HepG2 (cell line): ENCODE data around the gene MID2. TPM values are rescaled to one million over a fixed set of nuclear protein-coding genes. Genes with fewer than 3 reads are reported as not detected.

Experiments
- ATAC-seq: fragments of 200-7000 bp; cut with Tn5 transposase; 3 replicates; pipeline ENCODE4 v1.9.1; 2020; ENCODE audit warnings: mild to moderate bottlenecking, moderate library complexity
- BruUV-seq: library from RNA; stranded (reverse); fragments of 400-500 nt; replicated peaks from 2 replicates; lab custom pipeline; 2021; lab: Mats Ljungman, UMichigan
- CTCF ChIA-PET: fragments of 300-600 bp; formaldehyde crosslinking; extraction: SDS; loops from one replicate; lab custom pipeline; 2021; ENCODE audit warnings: low total read pairs, inconsistent platforms, low intra/inter-chr PET ratio; lab: Yijun Ruan, JAX
- POLR2A ChIA-PET: fragments of 350-600 bp; sonication (Branson Sonifier 250); formaldehyde crosslinking; loops from one replicate; lab custom pipeline; 2020; ENCODE audit warnings: antibody characterized with exemption, inconsistent platforms; lab: Yijun Ruan, JAX
- DNase-seq: peaks from one replicate; pipeline ENCODE4 v3.0.0-alpha.2; 2015; ENCODE audit warnings: low spot score
- FAIRE-seq: peaks from 3 replicates; lab custom pipeline; 2011; peaks lifted over from hg19 to GRCh38; lab: Jason Lieb, UNC
- H2AFZ ChIP-seq: one replicate; pipeline ENCODE4 v1.6.1; 2011; ENCODE audit warnings: low read length, inconsistent platforms
- H3K27ac ChIP-seq: fragments of 300-600 bp; 3 replicates; pipeline ENCODE4 v1.8.0; 2011; ENCODE audit warnings: mixed run types, mild to moderate bottlenecking, mixed read lengths, low read length, inconsistent platforms; ENCODE audit not compliant: insufficient read depth; ENCODE audit errors: extremely low read length
- H3K27me3 ChIP-seq, 2 experiments: fragments of 200-600 bp in 1 of 2; 2 replicates in 1 of 2; 3 replicates in 1 of 2; pipeline versions ENCODE4 v1.6.0 to v1.8.0; 2011; ENCODE audit warnings: low read length in 2 of 2, mild to moderate bottlenecking in 2 of 2, moderate library complexity in 2 of 2, inconsistent platforms in 1 of 2; ENCODE audit not compliant: insufficient read depth in 2 of 2, control insufficient read depth in 1 of 2
- H3K36me3 ChIP-seq, 2 experiments: fragments of 200-600 bp in 1 of 2; replicated peaks in 1 of 2; 2 replicates in 1 of 2; 3 replicates in 1 of 2; pipeline versions ENCODE4 v1.5.1 to v1.8.0; 2011; ENCODE audit warnings: low read length in 2 of 2, inconsistent platforms in 1 of 2; ENCODE audit not compliant: insufficient read depth in 2 of 2, control insufficient read depth in 1 of 2
- H3K4me1 ChIP-seq: 2 replicates; pipeline ENCODE4 v1.5.1; 2012; ENCODE audit warnings: low read length, inconsistent platforms; ENCODE audit not compliant: insufficient read depth
- H3K4me2 ChIP-seq: 2 replicates; pipeline ENCODE4 v1.6.0; 2011; ENCODE audit warnings: low read depth, low read length, inconsistent platforms
- H3K4me3 ChIP-seq, 3 experiments: fragments of 200-600 bp in 1 of 3; sonication (generic), shearing (Covaris generic) in 1 of 3; replicated peaks in 1 of 3; 2 replicates each; pipeline ENCODE4 v1.5.1; 2011 to 2016; ENCODE audit warnings: low read length in 3 of 3, inconsistent platforms in 2 of 3, low read depth in 2 of 3, mild to moderate bottlenecking in 2 of 3, control low read depth in 1 of 3, mixed read lengths in 1 of 3; ENCODE audit not compliant: insufficient read depth in 1 of 3
- H3K79me2 ChIP-seq: one replicate; pipeline ENCODE4 v1.6.1; 2011; ENCODE audit warnings: low read length, inconsistent platforms; ENCODE audit not compliant: insufficient read depth
- H3K9ac ChIP-seq: 2 replicates; pipeline ENCODE4 v1.6.0; 2011; ENCODE audit warnings: mild to moderate bottlenecking, low read depth, low read length, inconsistent platforms; ENCODE audit not compliant: insufficient read depth
- H3K9me3 ChIP-seq: 2 replicates; pipeline ENCODE4 v1.5.1; 2012; ENCODE audit warnings: mild to moderate bottlenecking, low read length
- H4K20me1 ChIP-seq: 2 replicates; pipeline ENCODE4 v1.6.0; 2011; ENCODE audit warnings: inconsistent platforms, mild to moderate bottlenecking, low read length, moderate library complexity; ENCODE audit not compliant: insufficient read depth
- ERF ChIP-seq: IDR thresholded peaks from 2 replicates; pipeline ENCODE4 v1.6.1; 2018; ENCODE audit warnings: missing biosample characterization, missing genetic modification reagents
- GATA4 ChIP-seq: sonication (generic); IDR thresholded peaks from 2 replicates; pipeline ENCODE4 v1.6.1; 2016; ENCODE audit warnings: antibody characterized with exemption, low read depth, borderline replicate concordance
- KDM5B ChIP-seq: sonication (generic); formaldehyde crosslinking; IDR thresholded peaks from 2 replicates; pipeline ENCODE4 v1.4.0; 2020; ENCODE audit warnings: missing genetic modification reagents, mild to moderate bottlenecking, borderline replicate concordance
- KDM6A ChIP-seq: IDR thresholded peaks from 2 replicates; pipeline ENCODE4 v1.6.1; 2016; ENCODE audit warnings: low read depth
- KLF6 ChIP-seq: IDR thresholded peaks from 2 replicates; pipeline ENCODE4 v1.8.0; 2016; ENCODE audit warnings: missing biosample characterization, missing genetic modification reagents
- MBD4 ChIP-seq: IDR thresholded peaks from 2 replicates; pipeline ENCODE4 v1.6.1; 2012; ENCODE audit warnings: low read length, inconsistent platforms, borderline replicate concordance
- PPARG ChIP-seq: conservative IDR thresholded peaks from 2 replicates; pipeline ENCODE4 v1.6.1; 2016; ENCODE audit warnings: missing biosample characterization, missing genetic modification reagents
- SUZ12 ChIP-seq: fragments of 150-350 bp; IDR thresholded peaks from 2 replicates; pipeline ENCODE4 v1.6.1; 2014; ENCODE audit warnings: low read depth, low read length
- ZNF510 ChIP-seq: sonication (generic); formaldehyde crosslinking; IDR thresholded peaks from 2 replicates; pipeline ENCODE4 v1.4.0; 2020; ENCODE audit warnings: low read depth, mild to moderate bottlenecking, missing genetic modification reagents
- ZNF652 ChIP-seq: IDR thresholded peaks from 2 replicates; pipeline ENCODE4 v1.6.1; 2016; ENCODE audit warnings: low read depth, borderline replicate concordance
- ZSCAN25 ChIP-seq: sonication (generic); formaldehyde crosslinking; IDR thresholded peaks from 2 replicates; pipeline ENCODE4 v1.8.0; 2022; ENCODE audit warnings: mild to moderate bottlenecking, missing genetic modification reagents
- WGBS: methylation state at CpG from one replicate; pipeline ENCODE4 v1.1.6; 2017; ENCODE audit warnings: low lambda C conversion rate; 5-methylcytosine and 5-hydroxymethylcytosine counted together
- in situ Hi-C: cut with HindIII; loops from 2 replicates; pipeline ENCODE4 v1.10.0; 2017; ENCODE audit warnings: low pct_unique_long_range_greater_than_20kb; ENCODE audit not compliant: extremely low pct_ligation_motif_present
- intact Hi-C: fragments of 100-400 bp; cut with micrococcal nuclease; formaldehyde crosslinking; loops from one replicate; pipeline ENCODE4 v1.10.0; 2022; ENCODE audit not compliant: unreplicated experiment
- polyA plus RNA-seq, 8 experiments: library from polyadenylated mRNA; depleted of rRNA in 3 of 8; stranded (reverse) in 7 of 8; unstranded in 1 of 8; fragments of >200 nt; fragmentation: Illumina TruSeq in 4 of 8; extraction: Trizol in 4 of 8; gene quantifications; 2 replicates each; pipeline versions ENCODE4 v1.2.1 to v1.2.3, GENCODE V29; 2011 to 2016; ENCODE audit warnings: low read depth in 4 of 8, missing spikeins in 1 of 8, mixed read lengths in 1 of 8; ENCODE audit not compliant: insufficient read depth in 1 of 8
- total RNA-seq, 5 experiments: library from RNA; depleted of rRNA; stranded (reverse); fragments of >200 nt; fragmentation: Illumina TruSeq; extraction: Trizol; gene quantifications; 2 replicates each; pipeline ENCODE4 v1.2.3, GENCODE V29; 2016; ENCODE audit warnings: low read depth in 1 of 5
- TF ChIP-seq, protein P1 (sequence below): sonication (generic); formaldehyde crosslinking; conservative IDR thresholded peaks from 2 replicates; pipeline ENCODE4 v1.8.1; 2023; ENCODE audit warnings: missing genetic modification reagents
- TF ChIP-seq, protein P2 (sequence below): sonication (generic); formaldehyde crosslinking; IDR thresholded peaks from 2 replicates; pipeline ENCODE4 v1.4.0; 2020; ENCODE audit warnings: missing genetic modification reagents
- TF ChIP-seq, protein P3 (sequence below): sonication (generic); formaldehyde crosslinking; conservative IDR thresholded peaks from 2 replicates; pipeline ENCODE4 v1.4.0; 2020; ENCODE audit warnings: missing genetic modification reagents
- TF ChIP-seq, protein P4 (sequence below): sonication (generic); formaldehyde crosslinking; conservative IDR thresholded peaks from 2 replicates; pipeline ENCODE4 v1.8.0; 2022; ENCODE audit warnings: low read depth, missing genetic modification reagents

The MID2 gene
- total and polyA plus RNA-seq, 2 of the 13 experiments (the other 11 are each of a cell fraction or from before 2014, with no cell fraction given), result 0.05 to 0.09 TPM

DNA sequence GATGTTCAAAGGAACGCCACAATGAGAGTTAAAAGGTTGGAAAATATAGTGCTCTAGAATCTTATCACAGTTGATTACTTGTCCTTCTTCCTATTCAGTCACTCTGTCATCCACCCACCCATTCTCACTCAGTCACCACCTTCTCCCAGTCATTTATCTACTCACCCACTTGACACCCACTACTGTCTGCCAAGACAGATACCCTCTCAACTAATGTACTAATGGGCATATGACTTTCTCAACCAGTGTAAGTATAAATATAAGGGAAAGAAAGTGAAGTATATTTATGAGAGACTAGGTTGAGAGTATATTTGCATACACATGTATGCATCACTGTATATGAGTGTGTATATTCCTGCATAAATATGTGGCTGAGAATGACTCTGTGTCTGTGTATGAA is 20.0 kb downstream of the MID2 start:
- 44% methylated on average over 1 of the region's 1 CpG for WGBS

DNA sequence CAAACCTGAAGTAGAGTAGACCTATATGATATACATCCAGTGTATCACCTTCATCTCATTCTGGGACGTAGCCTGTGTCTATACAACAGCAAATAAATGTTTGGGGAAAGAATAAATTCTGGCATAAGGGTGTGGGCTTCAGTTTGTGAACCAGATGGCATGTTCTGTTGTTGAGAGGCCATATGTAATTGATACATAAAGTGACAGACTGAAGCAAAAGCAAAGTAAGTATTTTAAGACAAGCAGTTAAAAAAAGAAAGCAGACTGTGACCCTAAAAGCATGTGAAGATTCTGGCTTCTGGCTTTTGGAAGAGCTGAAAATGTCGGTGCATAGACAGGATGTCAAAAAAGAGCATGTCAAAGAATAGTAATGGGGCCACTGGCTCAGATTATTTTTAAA is 22.9 kb downstream of the MID2 start:
- H3K4me3 ChIP-seq, result no peak overlapping the region
- no peak overlapping the region for H3K9ac ChIP-seq
- WGBS, result 5% methylated on average over 2 of the region's 2 CpGs
- no peak overlapping the region for H3K27ac ChIP-seq
- no TSS peak for BruUV-seq
- H2AFZ ChIP-seq, result no peak overlapping the region
- H3K27me3 ChIP-seq, result no peaks in the 10 kb centered on the region
- DNase-seq, result no peak
- FAIRE-seq, result no peak
- in situ Hi-C loops (no loop called here), intact Hi-C loops (no loop called here)
- no peaks in the 10 kb centered on the region for H3K4me1 ChIP-seq
- H3K9me3 ChIP-seq, result no peaks in the 10 kb centered on the region
- CTCF ChIA-PET, result no interaction called here
- no peak for ATAC-seq
- H4K20me1 ChIP-seq, result no peaks in the 10 kb centered on the region
- no peaks in the 10 kb centered on the region for H3K36me3 ChIP-seq
- POLR2A ChIA-PET, result no interaction called here
- H3K79me2 ChIP-seq, result no peaks in the 10 kb centered on the region
- no peak overlapping the region for H3K4me2 ChIP-seq
- TF ChIP-seq, protein P1, sequence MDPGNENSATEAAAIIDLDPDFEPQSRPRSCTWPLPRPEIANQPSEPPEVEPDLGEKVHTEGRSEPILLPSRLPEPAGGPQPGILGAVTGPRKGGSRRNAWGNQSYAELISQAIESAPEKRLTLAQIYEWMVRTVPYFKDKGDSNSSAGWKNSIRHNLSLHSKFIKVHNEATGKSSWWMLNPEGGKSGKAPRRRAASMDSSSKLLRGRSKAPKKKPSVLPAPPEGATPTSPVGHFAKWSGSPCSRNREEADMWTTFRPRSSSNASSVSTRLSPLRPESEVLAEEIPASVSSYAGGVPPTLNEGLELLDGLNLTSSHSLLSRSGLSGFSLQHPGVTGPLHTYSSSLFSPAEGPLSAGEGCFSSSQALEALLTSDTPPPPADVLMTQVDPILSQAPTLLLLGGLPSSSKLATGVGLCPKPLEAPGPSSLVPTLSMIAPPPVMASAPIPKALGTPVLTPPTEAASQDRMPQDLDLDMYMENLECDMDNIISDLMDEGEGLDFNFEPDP, result no peak
- TF ChIP-seq SUZ12 (no peak), KLF6 (CRISPR knock-in tag) (no peak), KDM6A (CRISPR knock-in tag) (no peak), ZNF510 (no peak), GATA4 (no peak)
- TF ChIP-seq, protein P2, sequence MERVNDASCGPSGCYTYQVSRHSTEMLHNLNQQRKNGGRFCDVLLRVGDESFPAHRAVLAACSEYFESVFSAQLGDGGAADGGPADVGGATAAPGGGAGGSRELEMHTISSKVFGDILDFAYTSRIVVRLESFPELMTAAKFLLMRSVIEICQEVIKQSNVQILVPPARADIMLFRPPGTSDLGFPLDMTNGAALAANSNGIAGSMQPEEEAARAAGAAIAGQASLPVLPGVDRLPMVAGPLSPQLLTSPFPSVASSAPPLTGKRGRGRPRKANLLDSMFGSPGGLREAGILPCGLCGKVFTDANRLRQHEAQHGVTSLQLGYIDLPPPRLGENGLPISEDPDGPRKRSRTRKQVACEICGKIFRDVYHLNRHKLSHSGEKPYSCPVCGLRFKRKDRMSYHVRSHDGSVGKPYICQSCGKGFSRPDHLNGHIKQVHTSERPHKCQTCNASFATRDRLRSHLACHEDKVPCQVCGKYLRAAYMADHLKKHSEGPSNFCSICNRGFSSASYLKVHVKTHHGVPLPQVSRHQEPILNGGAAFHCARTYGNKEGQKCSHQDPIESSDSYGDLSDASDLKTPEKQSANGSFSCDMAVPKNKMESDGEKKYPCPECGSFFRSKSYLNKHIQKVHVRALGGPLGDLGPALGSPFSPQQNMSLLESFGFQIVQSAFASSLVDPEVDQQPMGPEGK, result no peak
- TF ChIP-seq, protein P3, sequence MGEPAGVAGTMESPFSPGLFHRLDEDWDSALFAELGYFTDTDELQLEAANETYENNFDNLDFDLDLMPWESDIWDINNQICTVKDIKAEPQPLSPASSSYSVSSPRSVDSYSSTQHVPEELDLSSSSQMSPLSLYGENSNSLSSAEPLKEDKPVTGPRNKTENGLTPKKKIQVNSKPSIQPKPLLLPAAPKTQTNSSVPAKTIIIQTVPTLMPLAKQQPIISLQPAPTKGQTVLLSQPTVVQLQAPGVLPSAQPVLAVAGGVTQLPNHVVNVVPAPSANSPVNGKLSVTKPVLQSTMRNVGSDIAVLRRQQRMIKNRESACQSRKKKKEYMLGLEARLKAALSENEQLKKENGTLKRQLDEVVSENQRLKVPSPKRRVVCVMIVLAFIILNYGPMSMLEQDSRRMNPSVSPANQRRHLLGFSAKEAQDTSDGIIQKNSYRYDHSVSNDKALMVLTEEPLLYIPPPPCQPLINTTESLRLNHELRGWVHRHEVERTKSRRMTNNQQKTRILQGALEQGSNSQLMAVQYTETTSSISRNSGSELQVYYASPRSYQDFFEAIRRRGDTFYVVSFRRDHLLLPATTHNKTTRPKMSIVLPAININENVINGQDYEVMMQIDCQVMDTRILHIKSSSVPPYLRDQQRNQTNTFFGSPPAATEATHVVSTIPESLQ (CRISPR knock-in tag), result no peak

More for the DNA sequence above, 20.0 kb downstream of the MID2 start:
- Histone ChIP-seq H2AFZ (no peak overlapping the region), H3K4me1 (no peaks in the 10 kb centered on the region), H4K20me1 (no peaks in the 10 kb centered on the region), H3K27ac (no peak overlapping the region), H3K79me2 (no peaks in the 10 kb centered on the region), H3K9ac (no peak overlapping the region), H3K27me3 (peaks cover 0 to 1% of the 10 kb centered on the region in 2 experiments; a peak in 1 of 5 replicates), H3K4me3 (no peak overlapping the region), H3K36me3 (no peaks in the 10 kb centered on the region), H3K9me3 (no peaks in the 10 kb centered on the region), H3K4me2 (no peak overlapping the region)
- no peak for DNase-seq
- ATAC-seq, result no peak
- no TSS peak for BruUV-seq
- CTCF ChIA-PET, result no interaction called here
- FAIRE-seq, result no peak
- intact Hi-C loops, result no loop called here
- POLR2A ChIA-PET, result no interaction called here
- no peak for TF ChIP-seq MBD4
- TF ChIP-seq ZNF652 (CRISPR knock-in tag), result no peak
- TF ChIP-seq ZSCAN25, result no peak
- TF ChIP-seq ERF, result no peak
- TF ChIP-seq, protein P4, sequence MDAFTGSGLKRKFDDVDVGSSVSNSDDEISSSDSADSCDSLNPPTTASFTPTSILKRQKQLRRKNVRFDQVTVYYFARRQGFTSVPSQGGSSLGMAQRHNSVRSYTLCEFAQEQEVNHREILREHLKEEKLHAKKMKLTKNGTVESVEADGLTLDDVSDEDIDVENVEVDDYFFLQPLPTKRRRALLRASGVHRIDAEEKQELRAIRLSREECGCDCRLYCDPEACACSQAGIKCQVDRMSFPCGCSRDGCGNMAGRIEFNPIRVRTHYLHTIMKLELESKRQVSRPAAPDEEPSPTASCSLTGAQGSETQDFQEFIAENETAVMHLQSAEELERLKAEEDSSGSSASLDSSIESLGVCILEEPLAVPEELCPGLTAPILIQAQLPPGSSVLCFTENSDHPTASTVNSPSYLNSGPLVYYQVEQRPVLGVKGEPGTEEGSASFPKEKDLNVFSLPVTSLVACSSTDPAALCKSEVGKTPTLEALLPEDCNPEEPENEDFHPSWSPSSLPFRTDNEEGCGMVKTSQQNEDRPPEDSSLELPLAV (CRISPR knock-in tag), result no peak
- no peak for TF ChIP-seq PPARG (CRISPR knock-in tag)
- no peak for TF ChIP-seq KDM5B (CRISPR knock-in tag)
- in situ Hi-C loops, result no loop called here
